Ectodermal cell (in vitro differentiated cells): ENCODE data around the gene NCOA3.

ENCODE experiments used
- H3K27ac ChIP-seq: 2 replicates; pipeline ENCODE4 v1.7.0; 2013; ENCODE audit warnings: mild to moderate bottlenecking, low read depth, low read length; ENCODE audit not compliant: insufficient read depth, poor library complexity, severe bottlenecking
- H3K27me3 ChIP-seq: 2 replicates; pipeline ENCODE4 v1.7.0; 2013; ENCODE audit warnings: mild to moderate bottlenecking, low read length; ENCODE audit not compliant: insufficient read depth, control insufficient read depth, poor library complexity, severe bottlenecking
- H3K36me3 ChIP-seq: one replicate; pipeline ENCODE4 v1.7.0; 2013; ENCODE audit warnings: low read length; ENCODE audit not compliant: control insufficient read depth, insufficient read depth
- H3K4me1 ChIP-seq: one replicate; pipeline ENCODE4 v1.7.0; 2013; ENCODE audit warnings: low read length; ENCODE audit not compliant: control insufficient read depth, insufficient read depth
- H3K4me3 ChIP-seq: 2 replicates; pipeline ENCODE4 v1.7.0; 2013; ENCODE audit warnings: low read depth, low read length, control low read depth; ENCODE audit not compliant: insufficient read depth
- H3K9me3 ChIP-seq: 2 replicates; pipeline ENCODE4 v1.7.0; 2013; ENCODE audit warnings: mild to moderate bottlenecking, low read length, moderate library complexity; ENCODE audit not compliant: control insufficient read depth
- WGBS, 2 experiments: methylation state at CpG; one replicate each; pipeline ENCODE4 v1.1.7; 2013; ENCODE audit warnings: missing lambda C conversion rate in 2 of 2; 5-methylcytosine and 5-hydroxymethylcytosine counted together

NCOA3 gene

GRCh38 chr20:47610945-47611250 lies 109.2 kb downstream of the NCOA3 start:
- Histone ChIP-seq H3K4me1 (no peaks in the 10 kb centered on the region), H3K36me3 (no peaks in the 10 kb centered on the region), H3K27me3 (no peaks in the 10 kb centered on the region), H3K27ac (no peak overlapping the region), H3K4me3 (no peak overlapping the region), H3K9me3 (no peaks in the 10 kb centered on the region)

DNA sequence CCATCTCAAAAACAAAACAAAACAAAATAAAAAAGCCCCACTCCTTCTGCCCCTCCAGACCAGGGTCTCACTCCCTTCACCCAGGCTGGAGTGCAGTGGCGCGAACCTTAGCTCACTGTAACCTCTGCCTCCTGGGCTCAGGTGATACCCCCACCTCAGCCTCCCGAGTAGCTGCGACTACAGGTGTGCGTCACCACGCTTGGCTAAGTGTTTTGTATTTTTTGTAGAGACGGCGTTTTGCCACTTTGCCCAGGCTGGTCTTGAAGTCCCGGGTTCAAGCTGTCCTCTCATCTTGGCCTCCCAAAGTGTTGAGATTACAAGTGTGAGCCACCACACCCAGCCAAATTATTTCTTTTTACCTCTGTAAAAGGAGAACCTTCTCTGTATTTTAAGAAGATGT lies 110.1 kb downstream of the NCOA3 start:
- Histone ChIP-seq H3K4me1 (no peaks in the 10 kb centered on the region), H3K4me3 (no peak overlapping the region)

GRCh38 chr20:47612670-47613069 lies 111.0 kb downstream of the NCOA3 start:
- H3K36me3 ChIP-seq: no peaks in the 10 kb centered on the region
- H3K4me1 ChIP-seq: no peaks in the 10 kb centered on the region
- H3K27me3 ChIP-seq: no peaks in the 10 kb centered on the region
- H3K9me3 ChIP-seq: no peaks in the 10 kb centered on the region
- 94 to 96% methylated on average over 1 of the region's 2 CpGs for WGBS, 2 experiments
- H3K27ac ChIP-seq: no peak overlapping the region
- H3K4me3 ChIP-seq: no peak overlapping the region

More for the DNA sequence above, 110.1 kb downstream of the NCOA3 start:
- Histone ChIP-seq H3K9me3 (no peaks in the 10 kb centered on the region), H3K27me3 (no peaks in the 10 kb centered on the region), H3K36me3 (no peaks in the 10 kb centered on the region), H3K27ac (no peak overlapping the region)
- 95 to 97% methylated on average over 9 of the region's 9 CpGs for WGBS, 2 experiments

DNA sequence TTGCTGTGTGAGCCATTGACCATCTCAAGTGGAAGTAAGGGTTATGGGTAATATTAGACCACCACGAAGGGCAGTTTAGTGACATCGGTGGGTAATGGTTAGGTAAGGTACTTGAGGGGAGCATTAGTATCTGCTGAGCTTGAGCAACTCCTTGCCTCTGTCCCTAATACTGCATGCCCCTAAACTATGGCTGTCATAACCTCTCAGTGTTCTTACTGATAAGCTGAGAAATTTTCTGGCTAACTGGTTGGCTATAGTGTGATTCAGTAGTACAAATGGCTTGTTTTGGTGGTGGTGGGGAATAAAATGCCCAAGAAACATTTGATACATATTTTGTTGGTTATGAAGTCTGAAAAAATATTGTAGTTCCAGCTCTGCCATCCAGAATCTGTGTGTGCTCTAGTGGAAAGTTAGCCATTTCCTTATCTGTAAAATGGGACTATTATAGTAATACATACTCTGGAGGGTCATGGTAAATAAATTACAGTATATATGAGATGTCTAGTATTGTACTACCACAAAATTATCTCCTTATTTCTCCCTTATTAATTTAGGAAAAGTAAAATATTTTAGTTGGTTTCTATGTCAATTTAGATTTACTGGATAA lies 113.1 kb downstream of the NCOA3 start:
- no peak overlapping the region for H3K27ac ChIP-seq
- no peaks in the 10 kb centered on the region for H3K27me3 ChIP-seq
- no peaks in the 10 kb centered on the region for H3K36me3 ChIP-seq
- WGBS, 2 experiments: 95 to 97% methylated on average over 2 of the region's 2 CpGs
- no peak overlapping the region for H3K4me3 ChIP-seq
- no peaks in the 10 kb centered on the region for H3K4me1 ChIP-seq
- no peaks in the 10 kb centered on the region for H3K9me3 ChIP-seq

DNA sequence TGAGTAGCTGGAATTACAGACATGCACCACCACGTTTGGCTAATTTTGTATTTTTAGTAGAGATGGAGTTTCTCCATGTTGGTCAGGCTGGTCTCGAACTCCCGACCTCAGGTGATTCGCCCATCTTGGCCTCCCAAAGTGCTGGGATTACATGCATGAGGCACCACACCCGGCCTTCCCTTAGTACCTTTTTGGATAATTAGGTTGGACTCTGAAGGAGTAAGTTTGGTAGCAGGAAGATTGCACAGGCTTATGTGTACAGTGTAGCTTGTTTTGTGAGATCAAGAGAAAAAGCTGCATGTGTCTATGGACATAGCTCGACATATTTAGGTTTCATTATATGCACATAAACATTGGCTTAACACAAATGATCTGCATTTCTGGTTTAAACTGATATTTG lies 116.8 kb downstream of the NCOA3 start:
- WGBS, 2 experiments: 92 to 96% methylated on average over 5 to 6 of the region's 6 CpGs

DNA sequence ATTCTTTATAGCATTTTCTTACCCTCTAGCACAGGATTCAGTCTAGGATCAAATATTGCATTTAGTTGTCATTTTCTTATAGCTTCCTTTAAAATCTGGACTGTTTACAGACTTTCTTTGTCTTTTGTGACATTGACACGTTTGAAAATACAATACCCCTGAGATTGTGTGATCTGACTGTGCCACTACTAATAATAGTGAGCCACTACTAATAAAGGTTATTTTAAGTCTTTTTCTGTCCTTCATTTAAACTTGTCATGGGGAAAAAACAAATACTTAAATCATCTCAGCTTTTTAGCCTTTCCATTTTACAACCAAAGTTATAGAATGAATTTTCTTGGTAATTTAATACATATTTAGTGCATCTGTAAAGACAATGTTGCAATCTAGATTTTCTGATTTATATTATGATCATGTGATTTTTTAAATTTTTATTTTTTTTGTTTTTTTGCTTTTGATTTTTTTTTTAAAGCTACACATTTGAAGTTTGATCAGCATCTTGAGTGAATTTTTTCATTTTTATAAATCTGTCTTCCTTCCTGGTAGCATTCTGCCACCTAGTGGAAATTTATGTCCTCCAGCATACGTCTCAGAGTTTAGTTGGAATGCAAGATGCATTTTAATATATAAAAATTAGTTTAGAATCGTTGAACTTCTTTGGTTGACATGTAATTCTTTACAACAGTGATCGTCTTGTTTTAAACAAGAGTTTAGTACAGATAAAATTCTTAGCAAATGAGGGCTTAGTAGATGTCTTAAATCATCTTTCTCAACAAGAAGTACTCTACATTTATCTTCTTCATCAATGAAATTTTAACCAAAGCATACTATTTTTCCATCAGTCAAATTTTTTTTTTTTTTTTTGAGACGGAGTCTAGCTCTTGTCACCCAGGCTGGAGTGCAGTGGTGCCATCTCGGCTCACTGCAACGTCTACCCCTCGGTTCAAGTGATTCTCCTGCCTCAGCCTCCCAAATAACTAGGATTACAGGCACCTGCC lies 119.4 kb downstream of the NCOA3 start:
- Histone ChIP-seq H3K36me3 (peaks cover 2% of the 10 kb centered on the region), H3K4me1 (no peaks in the 10 kb centered on the region), H3K4me3 (no peak overlapping the region), H3K9me3 (no peaks in the 10 kb centered on the region), H3K27ac (no peak overlapping the region), H3K27me3 (no peaks in the 10 kb centered on the region)
- WGBS, 2 experiments: 68 to 82% methylated on average over 8 of the region's 8 CpGs

More for the DNA sequence above, 116.8 kb downstream of the NCOA3 start:
- H3K27me3 ChIP-seq: no peaks in the 10 kb centered on the region
- no peaks in the 10 kb centered on the region for H3K4me1 ChIP-seq
- H3K9me3 ChIP-seq: no peaks in the 10 kb centered on the region
- no peak overlapping the region for H3K27ac ChIP-seq
- H3K4me3 ChIP-seq: no peak overlapping the region
- H3K36me3 ChIP-seq: peaks cover 2% of the 10 kb centered on the region

DNA sequence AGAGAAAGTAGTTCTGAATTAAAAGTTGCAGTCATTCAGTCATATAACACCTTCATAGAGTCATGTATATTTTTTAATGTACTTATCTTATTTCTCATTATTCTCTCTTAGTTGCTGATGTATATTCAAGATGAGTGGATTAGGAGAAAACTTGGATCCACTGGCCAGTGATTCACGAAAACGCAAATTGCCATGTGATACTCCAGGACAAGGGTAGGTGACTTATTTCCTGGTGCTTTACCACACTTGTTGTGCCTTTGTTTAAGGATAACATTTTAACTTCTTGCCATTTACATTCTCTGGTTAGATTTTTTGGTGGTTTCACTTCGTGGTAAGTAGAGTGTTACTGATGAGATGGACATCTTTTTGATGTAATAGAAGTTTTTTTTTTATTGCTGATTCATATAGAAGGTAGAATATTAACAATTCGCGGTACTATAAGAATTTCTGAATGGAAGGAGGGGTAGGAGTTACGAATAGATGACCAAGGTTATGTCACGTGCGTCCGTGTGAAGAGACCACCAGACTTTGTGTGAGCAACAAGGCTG lies 120.5 kb downstream of the NCOA3 start:
- H3K4me1 ChIP-seq: no peaks in the 10 kb centered on the region
- H3K9me3 ChIP-seq: no peaks in the 10 kb centered on the region
- H3K4me3 ChIP-seq: no peak overlapping the region
- peaks cover 5% of the 10 kb centered on the region for H3K36me3 ChIP-seq
- no peak overlapping the region for H3K27ac ChIP-seq
- no peaks in the 10 kb centered on the region for H3K27me3 ChIP-seq
- 95 to 97% methylated on average over 9 of the region's 9 CpGs for WGBS, 2 experiments

GRCh38 chr20:47623206-47623605 lies 121.5 kb downstream of the NCOA3 start:
- Histone ChIP-seq H3K4me3 (no peak overlapping the region), H3K4me1 (no peaks in the 10 kb centered on the region), H3K27ac (no peak overlapping the region), H3K36me3 (peaks cover 5% of the 10 kb centered on the region), H3K27me3 (no peaks in the 10 kb centered on the region), H3K9me3 (no peaks in the 10 kb centered on the region)
- WGBS, 2 experiments: 93 to 98% methylated on average over 2 of the region's 2 CpGs

DNA sequence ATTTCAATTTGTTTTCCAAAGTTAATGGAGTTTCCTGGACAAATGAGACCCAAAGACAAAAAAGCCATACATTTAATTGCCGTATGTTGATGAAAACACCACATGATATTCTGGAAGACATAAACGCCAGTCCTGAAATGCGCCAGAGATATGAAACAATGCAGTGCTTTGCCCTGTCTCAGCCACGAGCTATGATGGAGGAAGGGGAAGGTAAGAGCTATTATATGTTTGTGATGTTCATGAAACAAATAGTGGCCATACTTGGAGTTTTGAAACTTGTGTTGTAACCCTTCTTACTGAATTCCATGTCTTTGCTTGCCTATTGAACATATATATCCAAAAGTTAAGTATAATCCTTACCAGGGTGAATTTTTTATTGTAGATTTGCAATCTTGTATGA lies 125.9 kb downstream of the NCOA3 start:
- Histone ChIP-seq H3K4me1 (no peaks in the 10 kb centered on the region), H3K27ac (no peak overlapping the region), H3K9me3 (no peaks in the 10 kb centered on the region), H3K36me3 (peaks cover 5% of the 10 kb centered on the region), H3K27me3 (no peaks in the 10 kb centered on the region), H3K4me3 (no peak overlapping the region)
- WGBS, 2 experiments: 97 to 98% methylated on average over 4 of the region's 4 CpGs

GRCh38 chr20:47629907-47630306 lies 128.2 kb downstream of the NCOA3 start:
- no peak overlapping the region for H3K27ac ChIP-seq
- H3K4me1 ChIP-seq: no peaks in the 10 kb centered on the region
- H3K9me3 ChIP-seq: no peaks in the 10 kb centered on the region
- WGBS, 2 experiments: 92 to 97% methylated on average over 2 of the region's 2 CpGs
- no peak overlapping the region for H3K4me3 ChIP-seq
- no peaks in the 10 kb centered on the region for H3K27me3 ChIP-seq
- peaks cover 3% of the 10 kb centered on the region for H3K36me3 ChIP-seq
